GM19025 (cell line): ENCODE data around the gene SATB2.

Source experiments
- ATAC-seq: cut with Tn5 transposase; IDR thresholded peaks from one replicate; pipeline ENCODE4 v1.9.1; 2021; ENCODE audit warnings: mild to moderate bottlenecking, low read depth, moderate library complexity; ENCODE audit not compliant: unreplicated experiment

SATB2 gene

DNA sequence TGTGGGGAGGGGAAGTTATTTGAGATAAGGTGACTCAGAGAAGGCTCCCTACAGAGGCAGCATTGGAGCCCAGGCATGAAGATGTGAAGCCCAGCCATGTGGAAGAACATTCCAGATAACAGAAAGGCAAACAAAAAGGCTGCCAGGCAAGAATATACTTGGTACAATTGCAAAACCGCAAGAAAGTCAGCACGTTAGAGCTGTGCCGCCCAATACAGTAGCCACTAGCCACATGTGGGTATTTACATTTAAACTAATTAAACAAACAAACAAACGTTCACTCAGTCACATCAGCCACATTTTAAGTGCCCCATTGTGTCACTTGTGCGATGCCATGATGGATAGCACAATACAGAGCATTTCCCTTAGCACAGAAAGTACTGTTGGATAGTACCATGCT, 179.6 kb downstream of the SATB2 start:
- no peak for ATAC-seq

DNA sequence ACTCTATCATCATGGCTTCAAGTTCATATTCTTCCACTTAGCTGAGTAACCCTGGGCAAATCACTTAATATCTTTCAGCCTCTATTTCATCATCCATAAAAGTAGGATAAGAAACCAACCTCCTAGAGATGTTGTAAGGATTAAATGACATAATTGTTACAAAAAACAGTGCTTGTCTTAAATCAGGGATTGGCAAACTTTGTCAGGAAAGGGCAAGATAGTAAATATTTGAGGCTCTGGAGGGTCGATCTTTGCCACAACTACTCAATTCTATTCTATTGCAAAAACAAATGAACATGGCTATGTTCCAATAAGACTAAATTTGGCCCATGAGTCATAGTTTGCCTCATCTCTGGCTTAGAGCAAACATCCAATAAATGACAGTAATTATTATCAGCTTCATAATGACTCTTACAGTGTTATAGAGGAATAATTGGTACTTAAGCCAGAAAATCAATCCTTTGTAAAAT, 184.7 kb downstream of the SATB2 start:
- no peak for ATAC-seq

DNA sequence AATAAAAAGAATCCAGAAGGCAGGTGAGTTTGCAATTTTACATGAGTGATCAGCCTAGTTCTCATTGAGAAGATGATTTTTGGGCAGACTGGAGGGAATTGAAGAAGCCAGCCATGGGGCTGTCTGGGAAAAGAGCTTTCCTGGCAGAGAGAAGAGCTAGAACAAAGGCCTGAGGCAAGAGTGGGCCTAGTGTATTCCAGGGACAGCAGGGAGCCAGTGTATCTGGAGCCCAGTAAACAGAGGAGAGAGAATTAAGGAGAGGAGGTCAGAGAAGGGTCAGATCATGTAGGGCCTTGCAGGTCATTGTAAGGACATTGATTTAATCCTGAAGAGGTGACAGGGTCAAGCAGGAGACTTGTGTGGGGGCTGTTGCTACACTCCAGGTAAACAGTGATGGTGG, 195.8 kb downstream of the SATB2 start:
- ATAC-seq = no peak

DNA sequence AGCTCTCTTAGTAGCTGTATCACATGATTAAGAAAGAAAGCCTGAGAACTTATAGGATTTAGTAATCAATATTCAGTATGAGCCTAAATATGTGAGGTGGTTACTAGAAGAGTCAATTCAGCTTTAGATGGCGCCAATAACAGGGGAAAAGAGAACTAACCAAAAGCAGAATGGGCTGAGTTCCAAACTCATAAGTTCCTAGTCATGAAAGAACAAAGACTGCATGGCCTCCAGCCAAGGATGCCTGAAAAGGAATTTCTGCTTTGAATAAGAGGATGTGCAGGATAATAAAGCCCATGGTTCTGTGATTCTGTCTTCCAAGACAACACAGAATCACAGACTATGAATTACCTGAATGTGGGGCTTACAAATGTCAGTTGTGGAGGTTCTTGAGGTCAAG, 196.5 kb downstream of the SATB2 start:
- ATAC-seq = no peak

DNA sequence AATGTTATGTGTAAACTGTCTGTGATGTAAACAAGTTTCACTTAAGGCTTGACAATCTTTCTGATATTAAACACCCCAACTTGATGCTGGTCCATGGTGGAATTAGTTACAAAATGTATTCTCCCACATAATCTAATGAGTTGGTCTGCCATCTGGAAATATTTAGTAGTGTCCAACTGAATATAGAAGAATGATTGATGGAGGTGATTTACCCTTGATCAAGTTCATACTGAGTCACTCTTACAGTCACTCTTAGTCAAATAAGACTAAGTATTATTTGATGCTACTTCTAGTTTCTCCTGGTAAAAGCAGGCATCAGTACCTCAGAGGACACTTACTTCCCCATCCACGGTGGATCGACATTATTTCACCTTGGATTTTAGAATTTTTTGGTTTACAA, 198.1 kb downstream of the SATB2 start:
- no peak for ATAC-seq

DNA sequence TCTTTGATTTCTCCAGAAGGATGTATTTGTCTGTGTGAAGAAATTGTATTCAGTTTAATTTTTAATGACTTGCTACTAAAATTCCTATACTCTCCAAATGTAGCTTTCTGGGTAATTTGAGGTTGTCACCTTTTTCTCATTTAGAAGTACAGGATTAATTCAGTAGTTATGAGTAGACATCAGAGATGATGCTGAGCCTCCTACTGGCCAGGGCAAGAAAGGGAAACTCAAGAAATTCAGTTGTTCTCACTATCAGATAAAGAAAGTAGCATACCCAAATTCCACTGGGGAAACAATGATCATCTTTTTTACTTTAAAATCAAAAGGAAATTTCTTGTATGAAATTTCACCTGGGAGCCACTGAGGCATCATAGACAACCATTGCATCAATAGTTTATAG, 199.4 kb downstream of the SATB2 start:
- ATAC-seq = no peak

DNA sequence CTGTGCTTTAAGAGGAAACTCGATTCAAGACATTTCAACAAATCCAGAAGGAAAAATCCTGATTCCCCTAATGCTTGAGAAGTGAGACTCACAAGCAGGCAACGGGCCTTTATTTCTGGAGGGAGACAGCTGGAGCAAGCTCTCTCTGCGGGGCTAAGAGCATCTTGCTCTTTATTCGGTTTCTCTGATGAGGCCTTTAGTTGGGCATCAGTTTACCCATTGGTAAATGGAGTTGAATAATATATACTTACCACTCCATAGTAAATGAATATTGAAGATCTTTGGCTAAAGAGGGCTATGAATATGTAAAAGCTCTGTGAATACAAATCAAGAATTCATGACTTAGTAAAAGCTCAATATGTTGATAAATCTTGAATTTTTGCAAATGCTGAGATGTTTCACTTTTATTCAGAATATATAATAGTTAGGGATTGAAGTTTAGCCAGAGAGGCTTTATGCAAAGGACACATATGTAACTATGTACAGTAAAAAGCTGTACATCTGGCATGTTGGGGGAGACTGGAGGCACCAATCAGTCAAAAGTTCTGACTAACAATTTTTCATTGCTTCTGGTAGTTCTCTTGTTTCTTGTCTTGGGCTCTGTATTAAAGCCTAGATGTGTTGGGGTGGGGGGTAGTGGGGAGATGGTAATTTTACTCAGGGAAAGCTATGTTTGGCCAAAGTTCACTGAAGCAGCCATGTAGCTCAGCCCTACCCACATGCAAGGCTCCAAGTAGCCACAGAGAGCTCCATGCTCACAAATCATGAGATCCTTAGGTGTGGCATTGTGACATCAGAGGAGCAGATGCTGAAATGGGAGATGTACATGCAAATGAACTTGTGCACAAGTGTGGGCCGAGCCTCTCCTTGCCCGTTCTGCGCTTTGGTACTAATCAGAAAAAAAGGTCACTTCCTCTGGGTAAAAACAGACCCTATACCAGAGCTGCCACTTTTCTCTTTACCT, 200.2 kb downstream of the SATB2 start:
- ATAC-seq = no peak

DNA sequence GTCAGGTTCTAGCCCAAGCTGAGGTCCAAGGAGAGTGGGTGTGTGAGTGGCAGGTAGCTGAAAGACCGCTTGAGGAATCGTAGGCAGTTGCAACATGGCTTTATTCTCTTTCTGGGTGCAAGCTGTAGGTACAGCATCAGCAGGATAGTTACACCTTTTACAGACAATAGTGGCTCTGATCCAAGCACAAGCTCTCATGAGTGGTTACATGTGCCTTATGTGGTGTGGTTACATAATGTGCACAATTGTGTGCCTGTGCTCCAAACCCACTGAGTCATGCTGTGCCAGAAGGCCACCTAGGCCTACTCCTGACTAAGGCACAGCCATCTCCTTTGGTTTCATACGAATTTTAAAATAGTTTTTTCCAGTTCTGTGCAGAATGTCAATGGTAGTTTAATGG, 227.6 kb downstream of the SATB2 start:
- no peak for ATAC-seq

DNA sequence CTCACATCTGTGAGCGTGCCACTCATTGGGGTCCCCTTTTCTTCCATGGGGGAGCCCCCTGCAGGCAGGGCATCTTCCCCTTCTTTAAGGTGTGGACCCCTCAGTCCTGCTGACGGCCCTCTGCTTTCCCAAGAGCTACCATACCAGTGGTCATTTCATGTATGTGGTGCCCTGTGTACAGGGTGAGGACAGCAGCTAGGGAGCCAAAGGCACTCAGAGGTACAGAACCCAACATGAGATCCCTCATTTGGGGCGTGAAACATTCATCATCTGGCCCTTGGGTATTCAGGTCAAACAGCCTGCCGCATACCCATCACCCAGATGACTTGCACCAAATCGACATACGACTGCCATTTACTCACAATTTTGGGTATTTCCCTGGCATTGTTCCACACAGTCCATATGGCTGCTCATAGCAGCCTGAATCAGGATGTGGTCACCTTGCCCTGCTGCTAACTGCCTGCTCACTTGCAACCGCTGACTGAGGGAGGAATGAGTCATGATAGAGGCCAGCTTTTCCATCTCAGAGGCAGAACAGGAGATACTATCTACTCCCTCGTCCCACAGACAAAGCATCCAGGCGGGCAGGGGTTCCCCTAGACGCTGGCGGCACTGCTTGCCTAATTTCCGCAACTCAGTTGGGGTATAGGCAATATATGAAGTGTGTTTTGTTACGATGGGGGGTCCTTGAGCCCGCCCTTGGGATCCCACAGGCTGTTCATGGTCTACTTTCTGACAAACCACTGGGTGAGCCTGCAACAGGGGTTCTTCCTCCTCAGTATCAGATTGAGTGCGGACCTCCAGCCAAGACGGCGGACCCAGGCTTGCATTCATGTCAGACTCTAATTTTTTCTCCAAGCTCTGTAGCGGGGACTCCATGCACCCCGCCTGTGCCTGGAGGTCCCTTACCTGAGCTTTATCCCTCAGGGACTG, 228.6 kb downstream of the SATB2 start:
- peak; percentile 96 for ATAC-seq

DNA sequence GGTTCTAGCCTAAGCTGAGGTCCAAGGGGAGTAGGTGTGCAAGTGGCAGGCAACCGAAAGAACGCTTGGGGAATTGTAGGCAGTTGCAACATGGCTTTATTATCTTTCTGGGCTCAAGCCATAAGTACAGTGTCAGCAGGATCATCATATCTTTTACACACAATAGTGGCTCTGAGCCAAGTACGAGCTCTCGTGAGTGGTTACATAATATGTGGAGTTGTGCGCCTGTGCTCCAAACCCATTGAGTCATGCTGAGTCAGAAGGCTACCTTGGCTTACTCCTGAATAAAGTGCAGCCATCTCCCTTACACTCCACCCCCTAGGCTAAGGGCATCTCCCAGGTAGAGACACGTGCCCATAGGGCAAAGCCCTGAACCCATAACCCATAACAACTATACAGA, 233.9 kb downstream of the SATB2 start:
- ATAC-seq = no peak

DNA sequence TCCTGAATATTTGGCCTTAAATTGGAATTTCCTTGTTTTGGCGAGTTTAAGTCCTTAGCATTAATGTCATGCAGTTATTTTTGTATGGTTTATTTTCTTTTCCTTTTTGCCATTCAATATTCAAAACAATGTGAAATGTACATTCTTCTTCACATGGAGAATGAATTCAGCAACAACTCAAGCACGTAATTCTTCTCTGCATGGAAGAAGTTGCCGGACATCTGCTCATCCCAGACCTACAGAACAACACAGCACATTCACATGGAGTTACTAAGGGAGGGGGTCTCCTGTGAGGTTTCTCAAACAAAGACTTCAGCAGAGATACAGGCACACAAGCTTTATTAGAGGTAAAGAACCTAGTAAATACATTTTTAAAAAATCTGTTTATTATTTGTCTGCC, 236.8 kb downstream of the SATB2 start:
- no peak for ATAC-seq

DNA sequence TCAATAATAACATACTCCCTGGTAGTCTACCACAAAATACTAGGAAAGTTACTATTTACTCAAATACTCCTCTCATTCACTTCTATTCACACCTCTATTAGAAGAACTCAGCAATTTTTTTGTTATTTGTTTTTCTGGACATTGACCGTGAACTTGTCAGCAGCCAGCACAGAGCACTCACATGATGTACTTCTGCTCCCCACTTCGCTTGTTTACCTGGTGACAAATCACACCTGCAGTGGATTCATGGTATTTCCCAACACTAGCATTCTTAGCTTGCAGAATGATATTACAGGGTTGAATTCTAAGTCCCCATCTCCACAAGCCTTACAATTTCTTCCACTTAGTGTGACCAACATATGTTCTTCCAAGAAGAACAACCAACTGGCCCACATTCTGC, 238.2 kb downstream of the SATB2 start:
- ATAC-seq = no peak
